NCI-H2081 (cell line): ENCODE results near the gene GRPEL2.
A peak's percentile ranks its signal among the peaks of the same experiment; 100 is the strongest.

Source experiments
- DNase-seq, 2 experiments: peaks; one replicate each; lab custom pipeline; 2025; lab: John Stamatoyannopoulos, UW

Gene GRPEL2

DNA sequence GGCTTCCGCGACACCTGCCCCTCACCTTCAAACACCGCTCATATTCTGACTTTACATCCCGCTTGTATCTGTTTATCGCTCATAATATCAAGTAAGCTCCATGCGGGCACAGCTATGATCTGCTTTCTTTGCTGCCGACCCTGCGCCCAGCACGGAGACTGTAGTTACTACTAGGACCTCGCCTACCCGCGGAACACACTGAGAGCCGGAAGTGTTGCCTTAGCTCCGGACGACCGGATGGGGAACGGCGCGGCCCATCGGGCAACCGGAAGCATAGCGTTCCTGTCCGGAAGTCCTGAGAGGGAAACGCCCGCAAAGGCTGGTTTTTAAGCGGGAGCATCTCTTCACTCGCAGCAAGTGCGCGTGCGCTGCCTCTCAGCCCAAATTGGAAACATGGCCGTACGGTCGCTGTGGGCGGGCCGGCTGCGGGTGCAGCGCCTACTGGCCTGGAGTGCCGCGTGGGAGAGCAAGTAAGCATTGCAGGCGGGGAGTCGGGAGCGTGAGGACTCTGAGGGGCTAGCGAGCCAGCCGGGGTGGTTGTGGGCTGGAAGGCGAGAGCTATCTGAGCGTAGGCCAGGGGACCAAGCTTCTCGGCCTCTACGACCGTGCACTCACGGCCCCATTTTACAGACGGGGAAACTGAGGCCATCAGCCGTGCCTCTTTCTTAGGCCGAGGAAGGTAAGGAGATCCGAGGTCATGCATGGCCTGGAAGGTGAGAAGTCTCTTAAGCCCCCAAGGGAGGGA lies at the start of gene GRPEL2:
Gene GRPEL2 (plus strand): TSS at position 353 of the 745 bp plus-strand sequence. CDS start 41 bp downstream, at position 394.
- DNase-seq = peak; percentile 95

GRCh38 chr5:149297340-149298025 lies 47.8 kb upstream of the GRPEL2 start:
- DNase-seq = no peak

DNA sequence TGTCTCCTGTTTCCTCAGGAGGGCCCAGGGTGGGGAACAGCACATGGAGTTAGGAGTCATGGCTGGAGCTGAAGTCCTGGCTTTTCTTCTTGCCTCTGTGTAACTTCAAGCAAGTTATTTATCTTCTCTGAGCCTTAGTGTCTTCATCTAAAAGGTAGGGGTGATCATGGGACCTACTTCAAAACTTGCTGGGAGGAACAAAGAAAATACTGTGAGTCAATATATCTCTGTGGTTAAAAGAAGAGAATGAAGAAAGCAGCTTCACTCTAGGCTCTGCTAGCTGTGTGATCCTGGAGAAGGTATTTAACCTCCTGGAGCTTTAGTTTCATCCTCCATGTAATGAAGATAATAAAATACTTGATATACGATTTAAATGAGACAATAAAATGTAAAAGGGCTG lies 47.1 kb upstream of the GRPEL2 start:
- DNase-seq = no peak

- DNase-seq = no peak
These were observed 46.4 kb upstream of the GRPEL2 start for GRCh38 chr5:149298842-149299404.

- DNase-seq = no peak
These were observed 45.7 kb upstream of the GRPEL2 start for GRCh38 chr5:149299451-149300054.

- DNase-seq = no peak
These were observed 44.9 kb upstream of the GRPEL2 start for GRCh38 chr5:149300441-149300840.

DNA sequence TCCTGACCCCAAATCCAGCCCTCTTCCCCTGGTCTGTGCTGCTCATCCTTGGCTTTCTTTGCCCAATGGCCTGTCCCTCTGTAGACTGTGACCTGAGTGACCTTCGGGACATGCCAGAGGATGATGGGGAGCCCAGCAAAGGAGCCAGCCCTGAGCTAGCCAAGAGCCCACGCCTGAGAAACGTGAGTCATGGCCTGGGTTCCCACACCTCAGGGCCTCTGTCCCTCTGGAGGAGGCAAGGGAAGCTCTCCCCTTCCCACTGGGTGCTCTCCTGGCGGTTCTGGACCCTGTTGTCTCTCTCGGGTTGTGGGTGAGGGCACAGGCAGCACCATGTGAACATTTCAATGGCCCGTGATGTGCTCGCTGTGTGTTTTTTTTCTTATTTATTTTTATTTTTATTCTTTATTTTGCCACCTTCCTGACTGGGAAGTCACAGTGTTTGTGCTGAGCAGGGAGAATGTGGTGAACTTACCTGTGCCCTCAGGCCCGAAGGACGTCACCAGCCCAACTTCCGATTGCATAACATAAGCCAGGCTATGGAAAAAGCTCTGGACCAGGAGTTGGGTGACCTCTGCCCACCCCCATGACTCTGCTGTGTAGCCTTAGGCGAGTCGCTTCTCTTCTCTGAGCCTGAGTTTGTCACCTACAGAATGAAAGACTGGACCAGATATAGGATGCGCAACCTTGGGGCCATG lies 44.1 kb upstream of the GRPEL2 start:
- no peak for DNase-seq

DNA sequence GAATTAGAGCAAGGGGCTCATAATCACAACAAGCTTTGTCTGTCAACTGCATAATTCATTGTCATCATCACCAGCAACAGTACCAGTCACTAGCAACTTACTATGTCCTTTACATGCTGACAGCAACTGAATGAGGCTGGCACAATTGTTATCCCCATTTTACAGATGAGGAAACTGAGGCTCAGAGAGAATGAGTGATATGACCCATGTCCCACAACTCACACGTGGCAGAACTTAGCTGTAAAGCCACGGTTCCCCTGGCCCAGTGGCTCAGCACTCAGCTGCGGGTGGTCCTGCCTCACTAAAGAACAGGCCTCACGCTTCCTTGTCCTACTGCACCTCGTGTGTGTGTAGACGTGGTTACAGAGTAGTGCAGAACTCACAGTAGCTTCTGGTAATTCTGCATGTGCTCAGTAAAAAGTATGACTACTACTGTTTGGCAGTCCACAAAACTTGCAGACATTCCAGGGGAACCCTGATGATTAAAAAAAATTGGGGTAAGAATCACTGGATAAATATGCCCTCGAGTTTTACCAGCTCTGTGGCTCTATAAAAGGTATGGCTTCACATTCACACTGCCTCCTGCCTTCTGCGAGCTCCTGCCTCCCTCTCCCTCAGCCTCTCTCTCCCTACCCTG lies 43.4 kb upstream of the GRPEL2 start:
- DNase-seq = no peak

DNA sequence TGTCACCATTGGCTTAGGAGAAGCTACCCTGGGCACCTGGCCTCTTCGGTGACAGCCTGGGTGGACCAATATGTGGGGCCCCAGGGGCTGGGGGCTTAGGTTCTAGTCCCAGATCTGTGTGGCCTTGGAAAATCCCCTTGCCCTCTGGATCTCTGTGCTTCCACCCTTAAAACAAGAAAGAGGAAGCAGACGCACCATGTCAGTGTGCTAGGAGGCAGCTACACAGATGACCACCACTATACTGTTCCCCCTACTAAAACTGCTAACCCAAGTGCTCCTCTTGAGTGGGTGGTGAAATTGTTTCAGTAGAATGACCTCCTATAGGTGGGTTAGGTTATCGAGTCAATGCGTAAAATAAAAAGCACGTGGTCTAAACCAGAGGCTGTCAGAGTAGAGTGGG lies 42.7 kb upstream of the GRPEL2 start:
- no peak for DNase-seq

- no peak for DNase-seq
These were observed 42.1 kb upstream of the GRPEL2 start for GRCh38 chr5:149303210-149303609.

GRCh38 chr5:149304195-149305078 lies 40.9 kb upstream of the GRPEL2 start:
- no peak for DNase-seq

GRCh38 chr5:149309354-149309753 lies 35.9 kb upstream of the GRPEL2 start:
- DNase-seq = no peak

- no peak for DNase-seq
These were observed 34.8 kb upstream of the GRPEL2 start for GRCh38 chr5:149310488-149310887.

DNA sequence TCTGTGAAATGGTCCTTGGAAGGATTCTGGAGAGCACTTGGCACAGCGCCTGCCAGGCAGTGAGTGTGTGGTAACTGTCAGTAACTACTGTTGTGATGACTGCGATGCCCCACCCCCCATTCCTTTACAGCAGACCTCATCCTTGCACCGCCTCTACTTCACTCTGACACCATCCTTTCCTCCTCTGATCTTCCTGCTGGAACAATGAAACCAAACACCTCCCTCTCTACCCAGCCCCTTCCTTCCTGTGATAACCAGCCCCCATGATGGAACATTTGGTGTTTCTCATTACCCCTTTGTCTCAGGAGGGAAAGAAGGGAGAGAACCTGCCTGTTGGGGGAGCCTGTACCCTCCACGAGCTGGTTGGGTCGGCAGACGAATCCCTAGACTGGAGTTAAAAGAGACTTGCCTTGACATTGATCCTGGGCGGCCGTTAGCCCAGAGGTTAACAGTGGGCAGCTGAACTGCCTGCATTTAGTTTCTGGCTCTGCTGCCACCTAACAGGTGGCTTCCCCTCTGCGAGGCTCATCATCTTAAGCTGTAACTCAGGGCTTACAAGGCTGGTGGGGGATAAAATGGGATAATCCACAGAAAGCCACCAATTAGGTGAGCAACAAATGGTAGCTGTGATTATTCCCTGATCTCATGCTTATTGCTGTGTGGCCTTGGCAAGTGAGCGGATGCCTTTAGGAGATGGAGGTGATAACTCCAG lies 34.2 kb upstream of the GRPEL2 start:
- DNase-seq = no peak

- DNase-seq = peak in 1 of 2 experiments; percentile 32
These were observed 32.0 kb upstream of the GRPEL2 start for GRCh38 chr5:149313151-149313841.

DNA sequence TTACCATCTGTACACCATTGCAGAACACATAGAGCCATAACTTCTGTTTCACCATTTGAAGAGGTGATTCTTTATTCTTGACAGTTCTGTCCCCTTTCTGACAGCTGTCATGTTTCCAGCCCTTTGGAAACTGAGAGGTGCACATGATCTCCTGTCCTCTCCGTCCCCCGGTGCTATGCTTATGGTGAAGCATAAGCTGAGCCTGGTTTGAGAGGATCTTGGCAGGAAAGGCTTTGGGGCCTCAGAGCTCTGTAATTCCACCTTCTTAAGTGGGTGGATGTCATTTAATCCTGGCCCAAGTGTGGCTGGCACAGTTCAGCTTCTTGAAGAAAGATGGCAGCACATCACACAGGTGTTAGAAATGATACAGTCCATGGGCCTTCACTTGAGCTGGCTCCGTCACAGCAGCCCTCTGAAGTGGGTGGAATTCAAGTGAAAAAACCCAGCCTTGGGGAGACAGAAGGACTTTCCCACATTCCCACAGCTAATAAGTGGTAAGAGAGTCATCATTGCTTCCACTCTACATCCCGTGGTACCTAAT lies 30.7 kb upstream of the GRPEL2 start:
- no peak for DNase-seq

- no peak for DNase-seq
These were observed 29.5 kb upstream of the GRPEL2 start for GRCh38 chr5:149315753-149316152.

- peak in 1 of 2 experiments; percentile 41 for DNase-seq
These were observed 27.8 kb upstream of the GRPEL2 start for GRCh38 chr5:149317281-149318048.
